ENCODE results near the gene SLC1A4.
"Not testable (repeated sequence)": the region's sequence is repeated elsewhere in the genome, so short reads cannot be mapped to it uniquely, and the experiment has no call there.

- TF ChIP-seq CTCF, POLR2AphosphoS5 (IDR thresholded peaks at IDR 0.05): not testable (repeated sequence)
Observed at GRCh38 chr2:65033667-65034066, 44.5 kb downstream of the SLC1A4 start.
